H9 (cell line): ENCODE results near the gene SORCS2. TPM values are rescaled to one million over a fixed set of nuclear protein-coding genes. Genes with fewer than 3 reads are reported as not detected.

Experiments used
- DNase-seq: peaks from one replicate; pipeline ENCODE4 v3.0.0-alpha.2; 2017
- H2AFZ ChIP-seq: one replicate; pipeline ENCODE4 v1.6.1; 2013; ENCODE audit warnings: mild to moderate bottlenecking, low read length, control low read depth, moderate library complexity
- H2AK5ac ChIP-seq: 2 replicates; pipeline ENCODE4 v1.6.1; 2013; ENCODE audit warnings: low read length, control low read depth, mixed read lengths; ENCODE audit not compliant: insufficient read length
- H2BK120ac ChIP-seq: one replicate; pipeline ENCODE4 v1.6.1; 2013; ENCODE audit warnings: low read depth, mild to moderate bottlenecking, low read length, control low read depth, inconsistent platforms; ENCODE audit not compliant: poor library complexity, severe bottlenecking
- H2BK12ac ChIP-seq: 2 replicates; pipeline ENCODE4 v1.6.1; 2013; ENCODE audit warnings: low read length, control low read depth, mixed read lengths, low read depth; ENCODE audit not compliant: insufficient read length
- H2BK15ac ChIP-seq: 2 replicates; pipeline ENCODE4 v1.6.1; 2013; ENCODE audit warnings: low read depth, low read length, control low read depth
- H2BK20ac ChIP-seq: one replicate; pipeline ENCODE4 v1.6.1; 2013; ENCODE audit warnings: low read depth, mild to moderate bottlenecking, low read length, control low read depth, inconsistent platforms; ENCODE audit not compliant: poor library complexity, severe bottlenecking
- H2BK5ac ChIP-seq: 2 replicates; pipeline ENCODE4 v1.6.1; 2013; ENCODE audit warnings: low read length, control low read depth, mixed read lengths; ENCODE audit not compliant: insufficient read length
- H3K14ac ChIP-seq: 2 replicates; pipeline ENCODE4 v1.6.1; 2013; ENCODE audit warnings: low read length, control low read depth; ENCODE audit not compliant: insufficient read depth
- H3K18ac ChIP-seq: 2 replicates; pipeline ENCODE4 v1.6.1; 2013; ENCODE audit warnings: low read depth, mild to moderate bottlenecking, mixed read lengths, low read length, control low read depth; ENCODE audit not compliant: insufficient read length
- H3K23ac ChIP-seq: 2 replicates; pipeline ENCODE4 v1.6.1; 2013; ENCODE audit warnings: low read length, control low read depth, mixed read lengths, low read depth; ENCODE audit not compliant: insufficient read length
- H3K23me2 ChIP-seq: 2 replicates; pipeline ENCODE4 v1.6.1; 2013; ENCODE audit warnings: low read depth, mild to moderate bottlenecking, mixed read lengths, low read length, control low read depth; ENCODE audit not compliant: insufficient read length, poor library complexity, severe bottlenecking
- H3K27ac ChIP-seq: 2 replicates; pipeline ENCODE4 v1.5.1; 2013; ENCODE audit warnings: low read length, control low read depth, mixed read lengths, low read depth; ENCODE audit not compliant: insufficient read length
- H3K27me3 ChIP-seq: 2 replicates; pipeline ENCODE4 v1.6.1; 2013; ENCODE audit warnings: low read length, control low read depth, inconsistent platforms; ENCODE audit not compliant: insufficient read depth
- H3K4ac ChIP-seq: 2 replicates; pipeline ENCODE4 v1.6.1; 2013; ENCODE audit warnings: low read depth, mild to moderate bottlenecking, control low read depth, inconsistent platforms, low read length, moderate library complexity
- H3K4me1 ChIP-seq: 2 replicates; pipeline ENCODE4 v1.6.1; 2013; ENCODE audit warnings: low read length, control low read depth, inconsistent platforms; ENCODE audit not compliant: insufficient read depth
- H3K4me2 ChIP-seq: 2 replicates; pipeline ENCODE4 v1.6.1; 2013; ENCODE audit warnings: low read length, control low read depth, mixed read lengths; ENCODE audit not compliant: insufficient read length, insufficient read depth
- H3K56ac ChIP-seq: 2 replicates; pipeline ENCODE4 v1.6.1; 2013; ENCODE audit warnings: low read depth, mild to moderate bottlenecking, mixed read lengths, low read length, control low read depth; ENCODE audit not compliant: insufficient read length
- H3K79me1 ChIP-seq: 2 replicates; pipeline ENCODE4 v1.6.1; 2013; ENCODE audit warnings: low read depth, mild to moderate bottlenecking, moderate library complexity, low read length, control low read depth, inconsistent platforms; ENCODE audit not compliant: insufficient read depth, poor library complexity, severe bottlenecking
- H3K79me2 ChIP-seq: 2 replicates; pipeline ENCODE4 v1.6.1; 2013; ENCODE audit warnings: low read length, control low read depth, inconsistent platforms; ENCODE audit not compliant: insufficient read depth
- H3K9ac ChIP-seq: 2 replicates; pipeline ENCODE4 v1.6.1; 2013; ENCODE audit warnings: low read length, control low read depth, mixed read lengths; ENCODE audit not compliant: insufficient read length; ENCODE audit errors: extremely low read depth
- H3K9me3 ChIP-seq: one replicate; pipeline ENCODE4 v1.6.1; 2013; ENCODE audit warnings: low read depth, low read length, inconsistent platforms; ENCODE audit not compliant: control insufficient read depth
- H3T11ph ChIP-seq: one replicate; pipeline ENCODE4 v1.6.1; 2013; ENCODE audit warnings: mild to moderate bottlenecking, low read length, control low read depth, inconsistent platforms
- H4K20me1 ChIP-seq: one replicate; pipeline ENCODE4 v1.6.1; 2013; ENCODE audit not compliant: control insufficient read depth, insufficient read length, insufficient read depth
- H4K5ac ChIP-seq: 2 replicates; pipeline ENCODE4 v1.6.1; 2013; ENCODE audit warnings: low read depth, mild to moderate bottlenecking, mixed read lengths, low read length, control low read depth; ENCODE audit not compliant: insufficient read length
- H4K8ac ChIP-seq: replicated peaks from 2 replicates; pipeline ENCODE4 v1.6.1; 2013; ENCODE audit warnings: low read length, control low read depth, mixed read lengths, low read depth; ENCODE audit not compliant: insufficient read length
- H4K91ac ChIP-seq: 2 replicates; pipeline ENCODE4 v1.6.1; 2013; ENCODE audit warnings: low read depth, mild to moderate bottlenecking, moderate library complexity, mixed read lengths, low read length, control low read depth; ENCODE audit not compliant: insufficient read length
- H3K27ac Mint-ChIP-seq, 3 experiments: 2 replicates in 2 of 3; 3 replicates in 1 of 3; pipeline ENCODE4 v1.8.0; 2020 to 2021; ENCODE audit warnings: mixed read lengths in 3 of 3, mild to moderate bottlenecking in 1 of 3, moderate library complexity in 1 of 3
- H3K27me3 Mint-ChIP-seq: 2 replicates; pipeline ENCODE4 v1.8.0; 2021; ENCODE audit warnings: low read depth, mild to moderate bottlenecking, moderate library complexity, mixed read lengths
- H3K36me3 Mint-ChIP-seq, 3 experiments: 2 replicates in 2 of 3; 3 replicates in 1 of 3; pipeline ENCODE4 v1.8.0; 2020 to 2021; ENCODE audit warnings: low read depth in 3 of 3, mixed read lengths in 3 of 3; ENCODE audit not compliant: insufficient read depth in 1 of 3
- H3K4me1 Mint-ChIP-seq, 2 experiments: 2 replicates each; pipeline ENCODE4 v1.8.0; 2020; ENCODE audit warnings: mixed read lengths in 2 of 2
- H3K4me3 Mint-ChIP-seq, 2 experiments: 2 replicates in 1 of 2; 3 replicates in 1 of 2; pipeline ENCODE4 v1.8.0; 2020 to 2021; ENCODE audit warnings: mild to moderate bottlenecking in 2 of 2, mixed read lengths in 2 of 2, moderate library complexity in 1 of 2
- H3K9me3 Mint-ChIP-seq, 2 experiments: 2 replicates in 1 of 2; 3 replicates in 1 of 2; pipeline ENCODE4 v1.8.0; 2020; ENCODE audit warnings: mild to moderate bottlenecking in 2 of 2, mixed read lengths in 2 of 2, moderate library complexity in 1 of 2
- WGBS: extraction: QIAGEN DNeasy Blood & Tissue Kit; methylation state at CpG from one replicate; pipeline ENCODE4 v1.1.7; 2013; ENCODE audit warnings: missing lambda C conversion rate, low lambda C conversion rate, mixed read lengths; ENCODE audit not compliant: insufficient read length; ENCODE audit errors: extremely low coverage; 5-methylcytosine and 5-hydroxymethylcytosine counted together
- total RNA-seq: library from RNA; stranded (reverse); gene quantifications from 2 replicates; pipeline ENCODE4 v1.2.1, GENCODE V29; 2021
- TF ChIP-seq, protein P1 (sequence below): fragments of 200-600 bp; sonication (generic); conservative IDR thresholded peaks from 3 replicates; pipeline ENCODE4 v1.8.0; 2021; ENCODE audit warnings: antibody characterized with exemption, mild to moderate bottlenecking

SORCS2 gene
- total RNA-seq, 1 experiment from 2014 or later = 0.57 TPM

DNA sequence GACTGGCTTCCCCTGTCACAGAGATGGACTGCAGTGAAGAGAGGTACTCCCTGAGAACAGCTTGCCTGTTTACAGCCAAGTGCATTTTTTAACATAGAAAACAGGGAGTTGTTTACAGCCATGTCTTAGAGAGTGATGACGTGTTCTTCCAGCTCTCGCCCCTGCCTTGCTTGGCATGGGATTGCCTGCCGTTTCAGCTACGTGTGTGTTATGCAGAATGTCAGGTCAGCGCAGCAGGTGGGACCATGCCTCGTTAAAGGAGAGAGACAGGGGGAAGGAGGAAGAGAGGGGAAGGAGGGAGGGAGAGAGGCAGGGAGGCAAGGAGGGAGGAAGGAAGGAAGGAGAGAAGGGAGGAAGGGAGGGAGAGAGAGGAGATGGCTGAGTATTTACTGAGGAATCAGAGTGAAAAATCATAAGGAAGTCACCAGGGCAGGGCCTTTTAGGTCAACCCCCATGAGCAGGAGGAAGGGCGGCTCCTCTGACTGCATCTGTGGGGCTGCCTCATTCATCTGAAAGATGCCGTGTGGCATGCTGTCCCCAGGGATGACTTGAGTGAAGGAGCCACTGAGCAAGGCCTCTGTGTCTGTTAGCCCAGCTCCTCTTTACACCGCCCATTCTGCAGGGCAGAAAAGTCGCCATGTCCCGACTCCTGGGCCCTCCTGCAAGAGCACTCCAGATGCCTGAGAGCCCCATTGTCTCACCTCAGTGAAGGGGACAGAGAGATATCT is 382.1 kb downstream of the SORCS2 start:
- Histone ChIP-seq H3K14ac (peak overlapping the region; percentile 14; the same call in 1 of the 2 replicates), H3K4me2 (no peak overlapping the region), H3K56ac (no peak overlapping the region), H2BK5ac (no peak overlapping the region), H3K18ac (no peak overlapping the region), H3K23me2 (no peaks in the 10 kb centered on the region), H3K9ac (no peak overlapping the region), H3T11ph (no peak overlapping the region), H4K20me1 (no peaks in the 10 kb centered on the region), H2BK15ac (no peak overlapping the region), H4K8ac (no peak overlapping the region), H2AK5ac (no peak overlapping the region), H3K23ac (no peak overlapping the region), H2BK12ac (no peak overlapping the region), H3K4me1 (no peaks in the 10 kb centered on the region; the same call in 1 of the 2 replicates), H3K79me2 (no peaks in the 10 kb centered on the region), H3K9me3 (peaks cover 35% of the 10 kb centered on the region), H2BK120ac (no peak overlapping the region), H3K79me1 (no peaks in the 10 kb centered on the region), H4K91ac (no peak overlapping the region), H2AFZ (no peak overlapping the region), H3K27me3 (no peaks in the 10 kb centered on the region), H3K4ac (no peak overlapping the region), H3K27ac (no peak overlapping the region), H2BK20ac (no peak overlapping the region), H4K5ac (no peak overlapping the region)
- TF ChIP-seq, protein P1, sequence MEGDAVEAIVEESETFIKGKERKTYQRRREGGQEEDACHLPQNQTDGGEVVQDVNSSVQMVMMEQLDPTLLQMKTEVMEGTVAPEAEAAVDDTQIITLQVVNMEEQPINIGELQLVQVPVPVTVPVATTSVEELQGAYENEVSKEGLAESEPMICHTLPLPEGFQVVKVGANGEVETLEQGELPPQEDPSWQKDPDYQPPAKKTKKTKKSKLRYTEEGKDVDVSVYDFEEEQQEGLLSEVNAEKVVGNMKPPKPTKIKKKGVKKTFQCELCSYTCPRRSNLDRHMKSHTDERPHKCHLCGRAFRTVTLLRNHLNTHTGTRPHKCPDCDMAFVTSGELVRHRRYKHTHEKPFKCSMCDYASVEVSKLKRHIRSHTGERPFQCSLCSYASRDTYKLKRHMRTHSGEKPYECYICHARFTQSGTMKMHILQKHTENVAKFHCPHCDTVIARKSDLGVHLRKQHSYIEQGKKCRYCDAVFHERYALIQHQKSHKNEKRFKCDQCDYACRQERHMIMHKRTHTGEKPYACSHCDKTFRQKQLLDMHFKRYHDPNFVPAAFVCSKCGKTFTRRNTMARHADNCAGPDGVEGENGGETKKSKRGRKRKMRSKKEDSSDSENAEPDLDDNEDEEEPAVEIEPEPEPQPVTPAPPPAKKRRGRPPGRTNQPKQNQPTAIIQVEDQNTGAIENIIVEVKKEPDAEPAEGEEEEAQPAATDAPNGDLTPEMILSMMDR = no peak
- Mint-ChIP-seq H3K9me3 (peaks cover 39 to 40% of the 10 kb centered on the region in 2 experiments), H3K4me3 (no peak overlapping the region), H3K36me3 (peaks cover 19 to 28% (median 24%) of the 10 kb centered on the region in 3 experiments), H3K27me3 (peaks cover 17% of the 10 kb centered on the region), H3K27ac (peak overlapping the region in 1 of 3 experiments; percentile 83; a peak in 2 of 7 replicates), H3K4me1 (peaks cover 11 to 14% of the 10 kb centered on the region in 2 experiments)
- DNase-seq = no peak
- no CpG with 5 or more reads among the region's 11 CpGs for WGBS
